ENCODE data around the gene EEIG2.

Gene EEIG2

GRCh38 chr1:108598340-108598739 is 38.4 kb downstream of the EEIG2 start:
- Histone ChIP-seq H3K4me3 (ENCODE audit: insufficient read depth in 1 of 2, low read depth in 1 of 2, low read length in 2 of 2) (no peak overlapping the region), H3K23ac (ENCODE audit: low read length in 2 of 2) (no peak overlapping the region), H3K36me3 (ENCODE audit: control insufficient read depth in 1 of 2, insufficient read depth in 2 of 2, low read depth in 1 of 2, low read length in 2 of 2) (peaks cover 0 to 8% of the 10 kb centered on the region in 2 experiments), H3K18ac (ENCODE audit: low read depth in 1 of 2, low read length in 2 of 2) (no peak overlapping the region), H3K9ac (ENCODE audit: low read length) (no peak overlapping the region), H4K8ac (ENCODE audit: low read length) (no peak overlapping the region), H2BK12ac (ENCODE audit: low read length in 2 of 2) (no peak overlapping the region), H2AFZ (ENCODE audit: low read depth, low read length) (no peak overlapping the region), H3K9me3 (ENCODE audit: control insufficient read depth, low read length) (no peaks in the 10 kb centered on the region), H3K27ac (ENCODE audit: low read length, poor library complexity, severe bottlenecking) (no peak overlapping the region), H3K4me1 (ENCODE audit: control insufficient read depth, insufficient read depth, low read depth, low read length) (no peaks in the 10 kb centered on the region), H2AK5ac (ENCODE audit: low read length, severe bottlenecking) (no peak overlapping the region), H2BK5ac (ENCODE audit: low read depth, low read length, poor library complexity, severe bottlenecking) (no peak overlapping the region), H3K4ac (ENCODE audit: low read depth in 1 of 2, low read length in 2 of 2) (no peak overlapping the region), H4K91ac (ENCODE audit: low read length) (no peak overlapping the region), H3K79me1 (replicated peaks; ENCODE audit: low read length, poor library complexity, severe bottlenecking) (peaks cover 11% of the 10 kb centered on the region), H2BK120ac (ENCODE audit: low read depth, low read length) (peak overlapping the region; percentile 5), H3K27me3 (ENCODE audit: control insufficient read depth in 1 of 2, insufficient read depth in 1 of 2, low read length in 2 of 2) (no peaks in the 10 kb centered on the region), H2BK15ac (ENCODE audit: low read depth, poor library complexity, severe bottlenecking) (no peak overlapping the region), H3K4me2 (ENCODE audit: low read length, poor library complexity, severe bottlenecking) (no peak overlapping the region), H3K14ac (ENCODE audit: low read length in 2 of 2) (no peak overlapping the region)
- DNase-seq, result peak; percentile 45
- 100% methylated on average over 1 of the region's 1 CpG for WGBS

- no CpG with 5 or more reads among the region's 4 CpGs for WGBS
- Histone ChIP-seq H2BK5ac (ENCODE audit: low read depth, low read length, poor library complexity, severe bottlenecking) (no peak overlapping the region), H3K18ac (ENCODE audit: low read depth in 1 of 2, low read length in 2 of 2) (no peak overlapping the region), H2BK12ac (ENCODE audit: low read length in 2 of 2) (no peak overlapping the region), H2BK120ac (ENCODE audit: low read depth, low read length) (no peak overlapping the region), H3K9me3 (ENCODE audit: control insufficient read depth, low read length) (no peaks in the 10 kb centered on the region), H3K4me2 (ENCODE audit: low read length, poor library complexity, severe bottlenecking) (no peak overlapping the region), H2AK5ac (ENCODE audit: low read length, severe bottlenecking) (no peak overlapping the region), H3K27me3 (ENCODE audit: control insufficient read depth in 1 of 2, insufficient read depth in 1 of 2, low read length in 2 of 2) (no peaks in the 10 kb centered on the region), H3K36me3 (ENCODE audit: control insufficient read depth in 1 of 2, insufficient read depth in 2 of 2, low read depth in 1 of 2, low read length in 2 of 2) (peaks cover 0 to 18% of the 10 kb centered on the region in 2 experiments), H3K23ac (ENCODE audit: low read length in 2 of 2) (no peak overlapping the region), H3K14ac (ENCODE audit: low read length in 2 of 2) (no peak overlapping the region), H3K79me1 (replicated peaks; ENCODE audit: low read length, poor library complexity, severe bottlenecking) (peaks cover 11% of the 10 kb centered on the region), H4K8ac (ENCODE audit: low read length) (no peak overlapping the region), H2AFZ (ENCODE audit: low read depth, low read length) (no peak overlapping the region), H3K4me3 (ENCODE audit: insufficient read depth in 1 of 2, low read depth in 1 of 2, low read length in 2 of 2) (no peak overlapping the region), H3K4me1 (ENCODE audit: control insufficient read depth, insufficient read depth, low read depth, low read length) (no peaks in the 10 kb centered on the region), H3K27ac (ENCODE audit: low read length, poor library complexity, severe bottlenecking) (no peak overlapping the region), H3K4ac (ENCODE audit: low read depth in 1 of 2, low read length in 2 of 2) (no peak overlapping the region), H3K9ac (ENCODE audit: low read length) (peak overlapping the region; percentile 1), H2BK15ac (ENCODE audit: low read depth, poor library complexity, severe bottlenecking) (no peak overlapping the region), H4K91ac (ENCODE audit: low read length) (no peak overlapping the region)
- DNase-seq, result peak; percentile 72
Measured at GRCh38 chr1:108600504-108600903, 40.6 kb downstream of the EEIG2 start.

- Histone ChIP-seq H3K36me3 (ENCODE audit: control insufficient read depth in 1 of 2, insufficient read depth in 2 of 2, low read depth in 1 of 2, low read length in 2 of 2) (peaks cover 0 to 18% of the 10 kb centered on the region in 2 experiments), H2AFZ (ENCODE audit: low read depth, low read length) (no peak overlapping the region), H2BK15ac (ENCODE audit: low read depth, poor library complexity, severe bottlenecking) (no peak overlapping the region), H3K4me1 (ENCODE audit: control insufficient read depth, insufficient read depth, low read depth, low read length) (no peaks in the 10 kb centered on the region), H3K14ac (ENCODE audit: low read length in 2 of 2) (no peak overlapping the region), H3K27me3 (ENCODE audit: control insufficient read depth in 1 of 2, insufficient read depth in 1 of 2, low read length in 2 of 2) (no peaks in the 10 kb centered on the region), H3K27ac (ENCODE audit: low read length, poor library complexity, severe bottlenecking) (no peak overlapping the region), H3K23ac (ENCODE audit: low read length in 2 of 2) (no peak overlapping the region), H3K4ac (ENCODE audit: low read depth in 1 of 2, low read length in 2 of 2) (no peak overlapping the region), H3K4me2 (ENCODE audit: low read length, poor library complexity, severe bottlenecking) (no peak overlapping the region), H3K9ac (ENCODE audit: low read length) (peak overlapping the region; percentile 34), H3K79me1 (replicated peaks; ENCODE audit: low read length, poor library complexity, severe bottlenecking) (peaks cover 8% of the 10 kb centered on the region), H3K9me3 (ENCODE audit: control insufficient read depth, low read length) (no peaks in the 10 kb centered on the region), H2BK12ac (ENCODE audit: low read length in 2 of 2) (no peak overlapping the region), H3K18ac (ENCODE audit: low read depth in 1 of 2, low read length in 2 of 2) (no peak overlapping the region), H4K91ac (ENCODE audit: low read length) (no peak overlapping the region), H2AK5ac (ENCODE audit: low read length, severe bottlenecking) (no peak overlapping the region), H2BK5ac (ENCODE audit: low read depth, low read length, poor library complexity, severe bottlenecking) (no peak overlapping the region), H4K8ac (ENCODE audit: low read length) (no peak overlapping the region), H2BK120ac (ENCODE audit: low read depth, low read length) (no peak overlapping the region), H3K4me3 (ENCODE audit: insufficient read depth in 1 of 2, low read depth in 1 of 2, low read length in 2 of 2) (no peak overlapping the region)
- 95% methylated on average over 1 of the region's 1 CpG for WGBS
- DNase-seq, result peak; percentile 46
Measured at GRCh38 chr1:108601708-108602410, 42.0 kb downstream of the EEIG2 start.

- Histone ChIP-seq H3K79me1 (replicated peaks; ENCODE audit: low read length, poor library complexity, severe bottlenecking) (no peaks in the 10 kb centered on the region), H4K8ac (ENCODE audit: low read length) (no peak overlapping the region), H3K36me3 (ENCODE audit: control insufficient read depth in 1 of 2, insufficient read depth in 2 of 2, low read depth in 1 of 2, low read length in 2 of 2) (peaks cover 0 to 18% of the 10 kb centered on the region in 2 experiments), H2BK12ac (ENCODE audit: low read length in 2 of 2) (no peak overlapping the region), H2AK5ac (ENCODE audit: low read length, severe bottlenecking) (no peak overlapping the region), H3K4ac (ENCODE audit: low read depth in 1 of 2, low read length in 2 of 2) (no peak overlapping the region), H3K14ac (ENCODE audit: low read length in 2 of 2) (no peak overlapping the region), H3K27me3 (ENCODE audit: control insufficient read depth in 1 of 2, insufficient read depth in 1 of 2, low read length in 2 of 2) (no peaks in the 10 kb centered on the region), H3K4me3 (ENCODE audit: insufficient read depth in 1 of 2, low read depth in 1 of 2, low read length in 2 of 2) (no peak overlapping the region), H3K4me1 (ENCODE audit: control insufficient read depth, insufficient read depth, low read depth, low read length) (peaks cover 2% of the 10 kb centered on the region), H3K9ac (ENCODE audit: low read length) (no peak overlapping the region), H2BK5ac (ENCODE audit: low read depth, low read length, poor library complexity, severe bottlenecking) (no peak overlapping the region), H3K27ac (ENCODE audit: low read length, poor library complexity, severe bottlenecking) (no peak overlapping the region), H3K23ac (ENCODE audit: low read length in 2 of 2) (no peak overlapping the region), H2AFZ (ENCODE audit: low read depth, low read length) (no peak overlapping the region), H2BK15ac (ENCODE audit: low read depth, poor library complexity, severe bottlenecking) (no peak overlapping the region), H2BK120ac (ENCODE audit: low read depth, low read length) (no peak overlapping the region), H3K4me2 (ENCODE audit: low read length, poor library complexity, severe bottlenecking) (no peak overlapping the region), H4K91ac (ENCODE audit: low read length) (no peak overlapping the region), H3K18ac (ENCODE audit: low read depth in 1 of 2, low read length in 2 of 2) (no peak overlapping the region), H3K9me3 (ENCODE audit: control insufficient read depth, low read length) (no peaks in the 10 kb centered on the region)
- DNase-seq, result no peak
Measured at GRCh38 chr1:108605633-108606032, 45.7 kb downstream of the EEIG2 start.

Data from mesenchymal stem cell (in vitro differentiated cells and primary cell).